OCI-LY7 (cell line): ENCODE measurements around the gene MEIOB.

Source experiments
- EZH2phosphoT487 ChIP-seq: fragments of 200-600 bp; sonication (generic); IDR thresholded peaks from 2 replicates; pipeline ENCODE4 v1.6.1; 2018; ENCODE audit warnings: low read depth, borderline replicate concordance, mild to moderate bottlenecking, mixed run types, antibody characterized with exemption, low read length, moderate library complexity, mixed read lengths
- TF ChIP-seq, protein P1 (sequence below): fragments of 200-600 bp; sonication (generic); conservative IDR thresholded peaks from 2 replicates; pipeline ENCODE4 v1.5.1; 2014; ENCODE audit warnings: mild to moderate bottlenecking, antibody characterized with exemption, low read length, moderate library complexity, mixed read lengths

- TF ChIP-seq, protein P1, sequence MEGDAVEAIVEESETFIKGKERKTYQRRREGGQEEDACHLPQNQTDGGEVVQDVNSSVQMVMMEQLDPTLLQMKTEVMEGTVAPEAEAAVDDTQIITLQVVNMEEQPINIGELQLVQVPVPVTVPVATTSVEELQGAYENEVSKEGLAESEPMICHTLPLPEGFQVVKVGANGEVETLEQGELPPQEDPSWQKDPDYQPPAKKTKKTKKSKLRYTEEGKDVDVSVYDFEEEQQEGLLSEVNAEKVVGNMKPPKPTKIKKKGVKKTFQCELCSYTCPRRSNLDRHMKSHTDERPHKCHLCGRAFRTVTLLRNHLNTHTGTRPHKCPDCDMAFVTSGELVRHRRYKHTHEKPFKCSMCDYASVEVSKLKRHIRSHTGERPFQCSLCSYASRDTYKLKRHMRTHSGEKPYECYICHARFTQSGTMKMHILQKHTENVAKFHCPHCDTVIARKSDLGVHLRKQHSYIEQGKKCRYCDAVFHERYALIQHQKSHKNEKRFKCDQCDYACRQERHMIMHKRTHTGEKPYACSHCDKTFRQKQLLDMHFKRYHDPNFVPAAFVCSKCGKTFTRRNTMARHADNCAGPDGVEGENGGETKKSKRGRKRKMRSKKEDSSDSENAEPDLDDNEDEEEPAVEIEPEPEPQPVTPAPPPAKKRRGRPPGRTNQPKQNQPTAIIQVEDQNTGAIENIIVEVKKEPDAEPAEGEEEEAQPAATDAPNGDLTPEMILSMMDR, result no peak
- TF ChIP-seq EZH2phosphoT487, result no peak
Measured at GRCh38 chr16:1820946-1821290, 51.0 kb downstream of the MEIOB start.
